HG03558 (cell line): ENCODE results near the gene PABPN1L.
A peak's percentile ranks its signal among the peaks of the same experiment; 100 is the strongest.

Experiments used
- ATAC-seq: cut with Tn5 transposase; IDR thresholded peaks from one replicate; pipeline ENCODE4 v1.9.1; 2021; ENCODE audit warnings: moderate number of reproducible peaks; ENCODE audit not compliant: unreplicated experiment; ENCODE audit errors: extremely low read depth

PABPN1L gene

GRCh38 chr16:88871349-88871702 is 4.9 kb upstream of the PABPN1L start:
- ATAC-seq: no peak

DNA sequence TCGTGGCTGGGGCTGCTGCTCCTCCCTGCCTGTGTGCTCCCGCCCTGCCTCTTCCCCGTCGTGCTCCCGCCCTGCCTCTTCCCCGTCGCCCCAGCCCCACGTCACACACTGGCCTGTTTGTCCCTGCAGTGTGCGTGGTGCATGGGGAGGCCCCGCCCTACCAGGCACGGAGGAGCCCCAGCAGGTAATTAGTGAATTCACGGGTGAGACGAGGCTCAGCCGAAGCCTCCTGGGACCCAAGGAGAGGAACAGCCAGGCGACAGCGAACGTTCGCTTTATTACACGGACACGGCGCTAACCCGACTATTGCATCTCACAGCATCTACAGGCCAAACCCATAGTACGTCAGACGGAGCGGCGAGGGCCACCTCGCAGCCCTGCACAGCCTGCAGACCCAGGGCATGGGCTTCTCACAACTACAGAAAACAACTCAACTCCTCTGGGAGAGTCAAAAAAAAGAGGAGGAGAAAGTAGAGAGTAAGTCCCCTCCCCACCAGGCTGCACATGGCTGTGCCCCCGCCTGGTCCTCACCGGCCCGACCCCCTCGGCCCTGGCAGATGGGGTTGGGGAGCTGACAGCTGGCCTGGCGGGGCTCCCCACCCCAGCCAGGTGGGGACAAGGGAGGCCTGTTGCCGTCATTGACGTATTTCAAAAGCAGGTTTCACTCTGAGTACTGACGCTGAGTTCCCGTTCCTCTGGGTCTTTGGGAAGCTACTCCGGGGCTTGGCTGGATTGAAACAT is 4.3 kb upstream of the PABPN1L start:
- no peak for ATAC-seq

DNA sequence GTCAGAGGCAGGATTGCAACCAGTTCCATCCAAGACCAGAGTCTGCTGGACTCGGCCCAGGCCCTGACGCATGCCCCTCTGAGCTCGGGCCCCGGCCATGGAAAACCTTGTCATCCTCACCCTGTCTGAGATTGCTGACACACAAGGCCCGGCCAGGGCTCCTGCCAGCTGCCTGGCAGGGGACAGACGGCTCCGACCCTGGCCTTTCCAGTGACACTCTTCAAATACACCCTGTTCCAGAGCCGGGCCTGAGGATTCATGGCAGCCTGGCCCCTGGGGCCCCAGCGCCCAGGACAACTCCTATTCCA is 3.2 kb upstream of the PABPN1L start:
- ATAC-seq: no peak

GRCh38 chr16:88868974-88869672 is 2.7 kb upstream of the PABPN1L start:
- ATAC-seq: no peak

GRCh38 chr16:88867581-88868246 is 1.3 kb upstream of the PABPN1L start:
- no peak for ATAC-seq

GRCh38 chr16:88865742-88866141 is 718 bp downstream of the PABPN1L start:
- ATAC-seq: no peak

DNA sequence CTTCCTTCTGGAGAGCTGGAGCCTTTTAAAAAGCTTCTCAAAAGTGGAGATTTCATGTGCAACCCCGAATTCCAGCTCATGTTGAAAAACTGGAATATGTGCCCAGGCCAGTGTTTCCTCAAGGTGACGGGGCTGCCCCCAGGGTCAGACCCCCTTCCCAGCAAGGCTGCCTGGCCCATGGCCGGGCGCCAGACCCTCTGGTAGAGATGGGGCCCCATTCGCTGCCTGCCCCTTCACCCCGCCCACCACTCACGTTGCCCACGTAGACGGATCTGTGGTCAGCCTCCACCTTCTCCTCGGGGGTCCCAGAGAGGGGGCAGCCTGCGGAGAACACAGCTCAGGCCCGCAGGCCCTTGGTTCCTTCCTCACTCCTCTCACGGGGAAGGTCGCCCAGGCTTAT is 1.1 kb downstream of the PABPN1L start:
- no peak for ATAC-seq

DNA sequence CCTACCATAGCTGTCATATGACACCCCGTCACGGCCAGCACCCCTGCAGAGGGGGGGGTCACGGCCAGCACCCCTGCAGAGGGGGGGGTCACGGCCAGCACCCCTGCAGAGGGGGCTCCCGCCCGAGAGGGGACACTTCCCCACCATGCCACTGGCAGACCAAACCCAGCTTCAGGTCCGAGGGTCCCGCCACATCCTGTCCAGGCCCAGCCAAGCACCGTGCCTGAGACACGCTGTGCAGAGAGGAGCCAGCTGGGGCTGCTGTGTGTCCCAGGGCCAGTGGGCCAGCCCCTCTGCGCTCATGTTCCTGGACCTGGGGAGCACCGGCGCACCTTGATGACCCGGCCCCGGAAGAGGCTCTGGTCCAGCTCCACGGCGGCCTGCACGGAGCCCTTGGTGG is 1.9 kb downstream of the PABPN1L start:
- ATAC-seq: no peak

DNA sequence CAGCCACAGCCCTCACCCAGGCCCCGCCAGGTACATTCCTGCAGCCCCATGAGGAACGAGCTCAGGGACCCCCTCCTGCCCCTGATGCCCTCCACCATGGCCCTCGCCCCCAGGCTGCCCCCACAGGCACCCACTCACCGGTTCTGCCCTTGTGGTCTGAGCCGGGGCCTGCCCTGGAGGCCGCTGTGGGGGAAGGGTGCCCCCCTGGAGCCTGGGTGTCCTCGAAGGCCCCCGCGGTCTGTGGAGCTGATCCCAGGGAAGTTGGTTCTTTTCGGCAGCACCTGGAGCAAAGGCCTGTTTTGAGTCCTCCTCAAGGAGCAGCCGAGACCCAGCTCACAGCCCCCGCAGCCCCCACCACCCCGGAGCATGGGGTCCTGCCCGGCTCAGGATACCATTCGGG is 2.4 kb downstream of the PABPN1L start:
- ATAC-seq: no peak

GRCh38 chr16:88863426-88863825 is 3.0 kb downstream of the PABPN1L start:
- no peak for ATAC-seq

DNA sequence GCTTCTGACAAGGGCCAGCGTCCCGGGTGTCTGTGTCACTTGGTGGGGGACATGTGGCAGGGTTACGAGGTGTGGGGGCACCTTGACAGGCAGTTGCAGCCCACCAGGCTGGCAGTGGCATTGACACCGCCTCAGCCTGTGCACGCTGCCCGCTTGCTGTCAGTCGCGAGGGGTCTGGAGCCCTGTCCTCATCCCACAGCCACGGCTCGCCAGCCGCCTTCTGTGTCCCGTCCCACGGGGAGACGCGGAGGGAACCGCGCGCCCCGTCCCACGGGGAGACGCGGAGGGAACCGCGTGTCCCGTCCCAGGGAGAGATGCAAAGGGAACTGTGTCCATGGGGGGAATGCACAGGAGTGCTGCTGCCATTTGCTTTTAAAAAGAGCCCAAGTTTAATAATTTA is 3.5 kb downstream of the PABPN1L start:
- ATAC-seq: no peak

DNA sequence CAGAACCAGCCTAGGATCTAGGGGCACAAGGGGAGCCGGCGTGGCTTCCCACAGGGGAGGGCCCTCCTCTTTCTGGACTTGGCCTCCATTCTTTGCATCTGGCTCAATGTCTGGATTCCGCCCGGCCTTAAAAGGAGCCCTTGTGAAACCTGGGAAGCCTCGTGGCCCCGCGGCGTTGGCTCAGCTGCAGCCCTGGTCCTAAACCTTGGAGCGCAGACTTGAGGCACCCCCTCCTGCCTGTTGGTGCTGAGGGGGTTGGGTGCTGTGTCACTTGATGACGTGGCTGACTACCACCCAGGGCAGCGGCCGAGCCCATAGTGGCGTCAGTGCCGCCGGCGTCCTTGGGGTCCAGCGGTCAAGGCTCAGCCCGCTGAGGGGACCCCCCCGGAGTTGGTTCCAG is 5.1 kb downstream of the PABPN1L start:
- no peak for ATAC-seq

GRCh38 chr16:88859381-88860091 is 6.9 kb downstream of the PABPN1L start:
- ATAC-seq: no peak

DNA sequence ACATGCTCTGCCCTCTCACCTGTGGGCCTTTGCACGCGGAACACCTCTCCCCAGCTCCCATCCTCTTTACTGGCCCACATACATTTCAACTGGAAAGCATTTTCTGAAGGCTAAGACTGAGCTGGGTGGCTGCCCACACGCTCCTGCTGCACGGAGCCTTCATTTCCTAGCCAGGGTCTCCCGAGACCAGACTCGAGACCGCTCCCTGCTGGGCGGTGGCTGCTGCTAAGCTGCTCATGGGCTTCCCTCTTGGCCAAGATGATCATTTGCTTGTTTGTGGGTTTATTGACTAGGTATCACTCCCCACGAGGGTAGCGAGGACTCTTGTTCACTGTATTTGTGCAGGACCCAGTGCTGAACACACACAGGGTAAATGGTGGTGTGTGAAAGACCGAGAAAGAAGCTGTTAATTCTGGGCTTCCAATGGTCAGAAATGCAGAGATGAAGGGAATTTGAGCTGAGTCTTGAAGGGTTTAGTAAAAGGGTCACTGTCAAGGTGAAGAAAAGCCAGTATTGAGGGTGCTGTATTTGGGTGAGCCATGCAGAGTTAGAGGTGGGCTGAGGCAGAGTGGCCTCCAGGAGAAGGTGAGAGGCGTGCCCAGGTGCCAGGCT is 8.6 kb downstream of the PABPN1L start:
- no peak for ATAC-seq

DNA sequence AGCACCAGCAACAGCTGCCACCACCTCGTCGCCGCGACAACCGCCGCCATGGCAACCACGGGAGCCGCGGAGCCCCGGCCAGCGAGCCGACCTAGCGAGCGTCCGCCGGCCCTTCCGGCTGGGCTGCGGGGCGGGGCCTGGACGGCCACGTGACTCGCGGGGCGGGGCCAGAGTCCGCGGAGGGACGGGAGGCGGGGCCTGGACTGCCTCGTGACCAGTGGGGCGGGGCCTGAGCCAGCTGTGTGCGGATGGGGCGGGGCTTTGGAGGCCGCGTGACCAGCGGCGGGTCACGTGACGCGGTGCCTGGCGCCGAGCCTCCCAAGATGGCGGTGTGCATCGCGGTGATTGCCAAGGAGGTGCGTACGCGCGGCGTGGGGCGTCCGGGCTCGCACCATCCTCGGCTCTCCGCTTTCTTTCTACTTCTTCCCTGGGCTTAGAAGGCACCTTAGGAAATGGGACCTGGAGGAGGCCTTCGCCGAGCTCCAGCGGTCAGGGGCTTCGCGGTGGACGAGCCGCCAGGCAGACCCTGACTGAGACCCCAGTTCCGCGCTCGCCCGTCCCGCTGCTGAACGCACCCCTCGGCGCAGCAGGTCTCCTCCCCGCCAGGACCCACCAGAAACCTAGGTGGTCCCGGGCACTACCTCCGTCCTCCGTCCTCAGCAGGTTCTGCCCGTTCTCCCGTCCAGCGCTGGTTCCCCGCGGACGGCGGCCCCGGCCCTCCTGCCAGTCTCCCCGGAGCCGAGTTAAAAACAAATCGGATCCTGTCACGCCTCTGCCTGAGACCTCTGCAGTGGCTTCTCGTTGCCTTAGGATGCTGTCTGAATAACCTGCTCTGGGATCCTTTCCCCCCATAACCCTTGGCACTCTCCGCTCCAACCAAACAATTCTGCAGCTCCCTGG is 9.4 kb downstream of the PABPN1L start, which contains the start of the genes GALNS and TRAPPC2L:
Gene GALNS (minus strand): TSS at position 120 of the 900 bp plus-strand sequence. CDS start 70 bp downstream, at position 50.
Gene TRAPPC2L (plus strand): TSS at position 300 of the 900 bp plus-strand sequence. CDS start 24 bp downstream, at position 324.
- ATAC-seq: peak; percentile 55

DNA sequence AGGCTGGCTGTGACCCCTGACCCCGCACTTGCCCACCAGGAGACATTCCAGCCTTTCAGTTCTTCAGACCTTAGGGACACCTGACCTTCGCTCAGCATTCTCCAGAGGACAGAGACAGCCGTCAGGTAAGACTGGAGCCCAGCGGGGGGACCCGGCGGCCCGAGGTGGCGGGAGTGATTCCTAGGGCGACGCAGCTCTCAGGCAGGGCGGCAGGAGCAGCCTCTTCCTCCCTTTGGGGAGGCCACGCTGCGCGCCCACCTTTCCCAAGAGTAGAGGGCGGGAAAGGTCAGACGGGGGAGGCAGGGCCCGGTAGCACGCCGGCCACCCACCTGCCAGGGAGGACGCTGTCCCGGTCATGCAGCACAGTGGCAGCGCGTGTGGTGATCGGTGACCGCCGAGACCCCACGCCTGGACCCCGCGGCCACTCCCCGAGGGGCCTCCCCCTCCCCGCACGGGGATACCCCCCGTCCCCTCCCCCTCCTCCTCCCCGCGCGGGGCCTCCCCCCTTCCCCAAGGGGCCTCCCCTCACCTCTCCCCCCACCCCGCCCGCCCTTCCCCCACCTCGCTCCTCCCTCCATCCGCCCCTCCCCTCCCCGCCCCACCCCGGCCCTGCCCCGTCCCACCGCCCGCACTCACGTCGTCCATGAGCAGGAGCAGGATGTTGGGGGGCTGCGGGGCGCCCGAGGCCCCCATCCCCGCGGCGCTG is 10.2 kb downstream of the PABPN1L start:
- ATAC-seq: no peak

- ATAC-seq: no peak
These were observed 10.7 kb downstream of the PABPN1L start for GRCh38 chr16:88855736-88856121.

DNA sequence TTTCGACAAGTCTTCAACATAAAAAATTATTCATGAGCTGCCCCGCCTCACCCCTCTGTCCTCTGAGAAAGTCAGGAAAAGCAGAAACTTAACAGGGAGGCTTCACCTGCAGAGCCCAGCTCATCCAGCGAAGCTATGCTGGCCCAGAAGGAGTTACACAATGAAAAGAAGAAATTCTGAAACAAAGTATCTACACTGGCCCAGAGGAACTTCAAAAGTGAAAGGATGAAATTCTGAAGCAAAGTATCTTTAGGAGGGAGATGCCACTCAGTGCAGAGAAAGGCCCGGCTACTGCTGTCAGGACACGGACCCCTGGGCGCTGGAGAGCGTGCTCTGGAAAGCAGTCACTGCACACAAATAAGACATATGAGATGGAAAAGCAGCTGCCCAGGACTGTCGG is 11.3 kb downstream of the PABPN1L start:
- no peak for ATAC-seq
